Measurements from ENCODE around the gene CCDC85C. TPM values are rescaled to one million over a fixed set of nuclear protein-coding genes. Genes with fewer than 3 reads are reported as not detected.
A peak's percentile ranks its signal among the peaks of the same experiment; 100 is the strongest.

The CCDC85C gene
- total and polyA plus RNA-seq, 2 experiments from 2014 or later, result 4.5 to 24.9 TPM

DNA sequence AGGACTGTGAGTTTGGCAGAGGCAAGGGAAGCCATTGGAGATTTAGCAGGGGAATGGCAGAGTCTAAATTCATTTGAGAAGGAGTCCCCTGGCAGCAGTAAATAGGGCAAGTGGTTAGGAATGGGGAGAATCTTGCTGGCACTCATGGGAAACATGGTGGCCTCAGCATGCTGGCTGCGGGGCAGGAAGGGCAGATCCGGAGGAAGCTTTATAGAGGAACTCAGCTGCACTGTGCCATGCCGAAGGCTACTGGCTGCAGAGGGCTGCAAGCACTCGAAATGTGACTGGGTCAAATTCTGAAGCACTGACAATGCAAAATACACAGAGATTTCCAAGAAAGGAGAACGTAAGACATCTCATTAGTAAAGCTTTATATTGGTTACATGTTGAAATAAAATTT, 98.9 kb downstream of the CCDC85C start:
- Histone ChIP-seq H3K27me3 (ENCODE audit: insufficient read depth) (no peaks in the 10 kb centered on the region), H3K4me1 (ENCODE audit: insufficient read depth) (peaks cover 23% of the 10 kb centered on the region), H3K4me3 (no peak overlapping the region), H3K9me2 (ENCODE audit: insufficient read depth) (no peaks in the 10 kb centered on the region), H3F3A (replicated peaks; ENCODE audit: low read depth) (peaks cover 11% of the 10 kb centered on the region; the same call in 1 of the 2 replicates), H3K79me2 (replicated peaks; ENCODE audit: insufficient read depth) (no peaks in the 10 kb centered on the region), H3K4me2 (no peak overlapping the region), H3K27ac (ENCODE audit: low read depth) (peak overlapping the region; percentile 55; the same call in 1 of the 2 replicates), H4K20me1 (replicated peaks; ENCODE audit: insufficient read depth) (peaks cover 3% of the 10 kb centered on the region; the same call in 1 of the 2 replicates), H2AFZ (no peak overlapping the region), H3K36me3 (ENCODE audit: insufficient read depth) (peaks cover 42% of the 10 kb centered on the region)
- Mint-ChIP-seq H3K9me3 (no peaks in the 10 kb centered on the region), H3K36me3 (ENCODE audit: low read depth) (peaks cover 79% of the 10 kb centered on the region), H3K4me1 (peaks cover 18% of the 10 kb centered on the region), H3K4me3 (no peak overlapping the region), H3K27ac (no peak overlapping the region; the same call in 1 of the 2 replicates), H3K27me3 (ENCODE audit: insufficient read depth, low read depth, poor library complexity) (peaks cover 4% of the 10 kb centered on the region)
- ATAC-seq (no peak), DNase-seq (ENCODE audit: low spot score) (no peak)
- TF ChIP-seq EZH2 (IDR thresholded peaks at IDR 0.05; ENCODE audit: low read depth, unreplicated experiment) (no peak), STAT1 (IDR thresholded peaks at IDR 0.05; ENCODE audit: unreplicated experiment) (no peak), CREB1 (CRISPR knock-in tag; IDR thresholded peaks at IDR 0.05; ENCODE audit: low read depth) (no peak), ZNF331 (CRISPR knock-in tag; IDR thresholded peaks at IDR 0.05; ENCODE audit: low read depth) (no peak), EZH2phosphoT487 (IDR thresholded peaks at IDR 0.05; ENCODE audit: unreplicated experiment) (no peak), NANOG (IDR thresholded peaks at IDR 0.05; ENCODE audit: borderline replicate concordance) (no peak), POLR2AphosphoS5 (IDR thresholded peaks at IDR 0.05; ENCODE audit: low read depth) (no peak), JUNB (IDR thresholded peaks at IDR 0.05; ENCODE audit: unreplicated experiment) (no peak), ZNF114 (CRISPR knock-in tag; IDR thresholded peaks at IDR 0.05) (no peak)
- TF ChIP-seq, protein P1, sequence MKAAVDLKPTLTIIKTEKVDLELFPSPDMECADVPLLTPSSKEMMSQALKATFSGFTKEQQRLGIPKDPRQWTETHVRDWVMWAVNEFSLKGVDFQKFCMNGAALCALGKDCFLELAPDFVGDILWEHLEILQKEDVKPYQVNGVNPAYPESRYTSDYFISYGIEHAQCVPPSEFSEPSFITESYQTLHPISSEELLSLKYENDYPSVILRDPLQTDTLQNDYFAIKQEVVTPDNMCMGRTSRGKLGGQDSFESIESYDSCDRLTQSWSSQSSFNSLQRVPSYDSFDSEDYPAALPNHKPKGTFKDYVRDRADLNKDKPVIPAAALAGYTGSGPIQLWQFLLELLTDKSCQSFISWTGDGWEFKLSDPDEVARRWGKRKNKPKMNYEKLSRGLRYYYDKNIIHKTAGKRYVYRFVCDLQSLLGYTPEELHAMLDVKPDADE (IDR thresholded peaks at IDR 0.05), result no peak
- TF ChIP-seq, protein P2, sequence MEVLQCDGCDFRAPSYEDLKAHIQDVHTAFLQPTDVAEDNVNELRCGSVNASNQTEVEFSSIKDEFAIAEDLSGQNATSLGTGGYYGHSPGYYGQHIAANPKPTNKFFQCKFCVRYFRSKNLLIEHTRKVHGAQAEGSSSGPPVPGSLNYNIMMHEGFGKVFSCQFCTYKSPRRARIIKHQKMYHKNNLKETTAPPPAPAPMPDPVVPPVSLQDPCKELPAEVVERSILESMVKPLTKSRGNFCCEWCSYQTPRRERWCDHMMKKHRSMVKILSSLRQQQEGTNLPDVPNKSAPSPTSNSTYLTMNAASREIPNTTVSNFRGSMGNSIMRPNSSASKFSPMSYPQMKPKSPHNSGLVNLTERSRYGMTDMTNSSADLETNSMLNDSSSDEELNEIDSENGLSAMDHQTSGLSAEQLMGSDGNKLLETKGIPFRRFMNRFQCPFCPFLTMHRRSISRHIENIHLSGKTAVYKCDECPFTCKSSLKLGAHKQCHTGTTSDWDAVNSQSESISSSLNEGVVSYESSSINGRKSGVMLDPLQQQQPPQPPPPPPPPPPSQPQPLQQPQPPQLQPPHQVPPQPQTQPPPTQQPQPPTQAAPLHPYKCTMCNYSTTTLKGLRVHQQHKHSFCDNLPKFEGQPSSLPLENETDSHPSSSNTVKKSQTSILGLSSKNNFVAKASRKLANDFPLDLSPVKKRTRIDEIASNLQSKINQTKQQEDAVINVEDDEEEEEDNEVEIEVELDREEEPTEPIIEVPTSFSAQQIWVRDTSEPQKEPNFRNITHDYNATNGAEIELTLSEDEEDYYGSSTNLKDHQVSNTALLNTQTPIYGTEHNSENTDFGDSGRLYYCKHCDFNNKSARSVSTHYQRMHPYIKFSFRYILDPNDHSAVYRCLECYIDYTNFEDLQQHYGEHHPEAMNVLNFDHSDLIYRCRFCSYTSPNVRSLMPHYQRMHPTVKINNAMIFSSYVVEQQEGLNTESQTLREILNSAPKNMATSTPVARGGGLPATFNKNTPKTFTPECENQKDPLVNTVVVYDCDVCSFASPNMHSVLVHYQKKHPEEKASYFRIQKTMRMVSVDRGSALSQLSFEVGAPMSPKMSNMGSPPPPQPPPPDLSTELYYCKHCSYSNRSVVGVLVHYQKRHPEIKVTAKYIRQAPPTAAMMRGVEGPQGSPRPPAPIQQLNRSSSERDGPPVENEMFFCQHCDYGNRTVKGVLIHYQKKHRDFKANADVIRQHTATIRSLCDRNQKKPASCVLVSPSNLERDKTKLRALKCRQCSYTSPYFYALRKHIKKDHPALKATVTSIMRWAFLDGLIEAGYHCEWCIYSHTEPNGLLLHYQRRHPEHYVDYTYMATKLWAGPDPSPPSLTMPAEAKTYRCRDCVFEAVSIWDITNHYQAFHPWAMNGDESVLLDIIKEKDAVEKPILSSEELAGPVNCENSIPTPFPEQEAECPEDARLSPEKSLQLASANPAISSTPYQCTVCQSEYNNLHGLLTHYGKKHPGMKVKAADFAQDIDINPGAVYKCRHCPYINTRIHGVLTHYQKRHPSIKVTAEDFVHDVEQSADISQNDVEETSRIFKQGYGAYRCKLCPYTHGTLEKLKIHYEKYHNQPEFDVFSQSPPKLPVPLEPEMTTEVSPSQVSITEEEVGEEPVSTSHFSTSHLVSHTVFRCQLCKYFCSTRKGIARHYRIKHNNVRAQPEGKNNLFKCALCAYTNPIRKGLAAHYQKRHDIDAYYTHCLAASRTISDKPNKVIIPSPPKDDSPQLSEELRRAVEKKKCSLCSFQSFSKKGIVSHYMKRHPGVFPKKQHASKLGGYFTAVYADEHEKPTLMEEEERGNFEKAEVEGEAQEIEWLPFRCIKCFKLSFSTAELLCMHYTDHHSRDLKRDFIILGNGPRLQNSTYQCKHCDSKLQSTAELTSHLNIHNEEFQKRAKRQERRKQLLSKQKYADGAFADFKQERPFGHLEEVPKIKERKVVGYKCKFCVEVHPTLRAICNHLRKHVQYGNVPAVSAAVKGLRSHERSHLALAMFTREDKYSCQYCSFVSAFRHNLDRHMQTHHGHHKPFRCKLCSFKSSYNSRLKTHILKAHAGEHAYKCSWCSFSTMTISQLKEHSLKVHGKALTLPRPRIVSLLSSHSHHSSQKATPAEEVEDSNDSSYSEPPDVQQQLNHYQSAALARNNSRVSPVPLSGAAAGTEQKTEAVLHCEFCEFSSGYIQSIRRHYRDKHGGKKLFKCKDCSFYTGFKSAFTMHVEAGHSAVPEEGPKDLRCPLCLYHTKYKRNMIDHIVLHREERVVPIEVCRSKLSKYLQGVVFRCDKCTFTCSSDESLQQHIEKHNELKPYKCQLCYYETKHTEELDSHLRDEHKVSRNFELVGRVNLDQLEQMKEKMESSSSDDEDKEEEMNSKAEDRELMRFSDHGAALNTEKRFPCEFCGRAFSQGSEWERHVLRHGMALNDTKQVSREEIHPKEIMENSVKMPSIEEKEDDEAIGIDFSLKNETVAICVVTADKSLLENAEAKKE (CRISPR knock-in tag; IDR thresholded peaks at IDR 0.05), result no peak
- TF ChIP-seq, protein P3, sequence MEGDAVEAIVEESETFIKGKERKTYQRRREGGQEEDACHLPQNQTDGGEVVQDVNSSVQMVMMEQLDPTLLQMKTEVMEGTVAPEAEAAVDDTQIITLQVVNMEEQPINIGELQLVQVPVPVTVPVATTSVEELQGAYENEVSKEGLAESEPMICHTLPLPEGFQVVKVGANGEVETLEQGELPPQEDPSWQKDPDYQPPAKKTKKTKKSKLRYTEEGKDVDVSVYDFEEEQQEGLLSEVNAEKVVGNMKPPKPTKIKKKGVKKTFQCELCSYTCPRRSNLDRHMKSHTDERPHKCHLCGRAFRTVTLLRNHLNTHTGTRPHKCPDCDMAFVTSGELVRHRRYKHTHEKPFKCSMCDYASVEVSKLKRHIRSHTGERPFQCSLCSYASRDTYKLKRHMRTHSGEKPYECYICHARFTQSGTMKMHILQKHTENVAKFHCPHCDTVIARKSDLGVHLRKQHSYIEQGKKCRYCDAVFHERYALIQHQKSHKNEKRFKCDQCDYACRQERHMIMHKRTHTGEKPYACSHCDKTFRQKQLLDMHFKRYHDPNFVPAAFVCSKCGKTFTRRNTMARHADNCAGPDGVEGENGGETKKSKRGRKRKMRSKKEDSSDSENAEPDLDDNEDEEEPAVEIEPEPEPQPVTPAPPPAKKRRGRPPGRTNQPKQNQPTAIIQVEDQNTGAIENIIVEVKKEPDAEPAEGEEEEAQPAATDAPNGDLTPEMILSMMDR (conservative IDR thresholded peaks at IDR 0.05; ENCODE audit: low read depth in 2 of 2), result no peak
